Endothelial cell of umbilical vein (primary cell): ENCODE measurements around the gene ZDHHC16. TPM values are rescaled to one million over a fixed set of nuclear protein-coding genes. Genes with fewer than 3 reads are reported as not detected.

Experiments used
- Bru-seq: library from RNA; stranded (reverse); fragments of 400-500 nt; gene quantifications from one replicate; lab custom pipeline; 2021; lab: Mats Ljungman, UMichigan
- BruChase-seq, 2 experiments: library from RNA; stranded (reverse); fragments of 400-500 nt; gene quantifications; one replicate each; lab custom pipeline; 2021; lab: Mats Ljungman, UMichigan
- BruUV-seq: library from RNA; stranded (reverse); fragments of 400-500 nt; replicated peaks from 2 replicates; lab custom pipeline; 2021; lab: Mats Ljungman, UMichigan
- CTCF ChIA-PET: fragments of 300-600, 350-600 bp; sonication (Branson Sonifier 250); formaldehyde crosslinking; loops from one replicate; lab custom pipeline; 2021; ENCODE audit warnings: antibody characterized with exemption, inconsistent platforms; lab: Charles Lee
- POLR2A ChIA-PET: fragments of 300-600, 350-600 bp; sonication (Branson Sonifier 250); formaldehyde crosslinking; loops from one replicate; lab custom pipeline; 2021; ENCODE audit warnings: antibody characterized with exemption, inconsistent platforms; lab: Charles Lee
- DNase-seq: peaks from one replicate; pipeline ENCODE4 v3.0.0-alpha.2; 2011; ENCODE audit warnings: low read depth, low spot score
- FAIRE-seq: peaks from 2 replicates; lab custom pipeline; 2011; peaks lifted over from hg19 to GRCh38; lab: Jason Lieb, UNC
- H2AFZ ChIP-seq: 2 replicates; pipeline ENCODE4 v1.6.0; 2012; ENCODE audit warnings: low read depth, low read length, control low read depth, inconsistent platforms
- H3K27ac ChIP-seq: 2 replicates; pipeline ENCODE4 v1.5.1; 2011; ENCODE audit warnings: low read depth, mild to moderate bottlenecking, control low read depth, low read length, moderate library complexity; ENCODE audit not compliant: insufficient read depth
- H3K27me3 ChIP-seq, 2 experiments: 2 replicates each; pipeline versions ENCODE4 v1.6.0 to v1.6.1; 2011; ENCODE audit warnings: low read length in 2 of 2, mixed read lengths in 1 of 2; ENCODE audit not compliant: control insufficient read depth in 2 of 2, insufficient read depth in 2 of 2
- H3K36me3 ChIP-seq, 2 experiments: 2 replicates in 1 of 2; 3 replicates in 1 of 2; pipeline ENCODE4 v1.5.1; 2011; ENCODE audit warnings: low read length in 2 of 2, mild to moderate bottlenecking in 1 of 2, moderate library complexity in 1 of 2; ENCODE audit not compliant: control insufficient read depth in 2 of 2, insufficient read depth in 2 of 2; ENCODE audit errors: extremely low read depth in 1 of 2
- H3K4me1 ChIP-seq: 3 replicates; pipeline ENCODE4 v1.5.1; 2011; ENCODE audit warnings: mild to moderate bottlenecking, low read length; ENCODE audit not compliant: control insufficient read depth, insufficient read depth; ENCODE audit errors: extremely low read depth
- H3K4me2 ChIP-seq: 2 replicates; pipeline ENCODE4 v1.6.1; 2011; ENCODE audit warnings: low read length, control low read depth, mixed read lengths; ENCODE audit not compliant: insufficient read depth
- H3K4me3 ChIP-seq, 3 experiments: fragments of 200-600 bp in 1 of 3; sonication (generic), shearing (Covaris generic) in 1 of 3; replicated peaks in 1 of 3; 2 replicates each; pipeline ENCODE4 v1.5.1; 2011 to 2016; ENCODE audit warnings: control low read depth in 3 of 3, low read length in 3 of 3, mild to moderate bottlenecking in 2 of 3, inconsistent platforms in 1 of 3, low read depth in 1 of 3, moderate library complexity in 1 of 3; ENCODE audit not compliant: insufficient read depth in 1 of 3
- H3K79me2 ChIP-seq: 2 replicates; pipeline ENCODE4 v1.6.0; 2012; ENCODE audit warnings: low read length, inconsistent platforms; ENCODE audit not compliant: control insufficient read depth, insufficient read depth
- H3K9ac ChIP-seq: replicated peaks from 2 replicates; pipeline ENCODE3; 2011; ENCODE audit warnings: low read length, control low read depth; ENCODE audit not compliant: insufficient read depth; ENCODE audit errors: extremely low read depth
- H3K9me1 ChIP-seq: replicated peaks from 3 replicates; pipeline ENCODE4 v1.6.0; 2011; ENCODE audit warnings: mild to moderate bottlenecking, low read length; ENCODE audit not compliant: control insufficient read depth, insufficient read depth; ENCODE audit errors: extremely low read depth
- H3K9me3 ChIP-seq: replicated peaks from 2 replicates; pipeline ENCODE4 v1.5.1; 2012; ENCODE audit warnings: low read length, inconsistent platforms; ENCODE audit not compliant: control insufficient read depth, insufficient read depth
- H4K20me1 ChIP-seq: replicated peaks from 2 replicates; pipeline ENCODE3; 2011; ENCODE audit warnings: mild to moderate bottlenecking, low read length; ENCODE audit not compliant: control insufficient read depth, insufficient read depth; ENCODE audit errors: extremely low read depth
- POLR2A ChIP-seq: IDR thresholded peaks from 2 replicates; pipeline ENCODE4 v1.6.1; 2012; ENCODE audit warnings: low read depth, mild to moderate bottlenecking, control low read depth, low read length
- POLR2AphosphoS5 ChIP-seq: IDR thresholded peaks from 2 replicates; pipeline ENCODE4 v1.6.1; 2012; ENCODE audit warnings: low read depth, mild to moderate bottlenecking, control low read depth, low read length, moderate library complexity; ENCODE audit not compliant: insufficient read depth
- dilution Hi-C: fragments of 300-500 bp; cut with MboI; formaldehyde crosslinking; loops from one replicate; pipeline ENCODE4 v1.15.0; 2019; ENCODE audit warnings: low sequenced_read_pairs; ENCODE audit not compliant: extremely low pct_ligation_motif_present
- intact Hi-C: fragments of 100-400 bp; cut with micrococcal nuclease; formaldehyde crosslinking; loops from one replicate; pipeline ENCODE4 v1.10.0; 2022
- long read RNA-seq: library from polyadenylated mRNA; stranded (forward); transcript quantifications from one replicate; pipeline ENCODE4 v2.0.0, GENCODE V29; 2021
- polyA minus RNA-seq, 3 experiments: library from RNA; depleted of rRNA, polyadenylated mRNA; stranded (reverse); fragments of >200 nt; gene quantifications; 1 replicate in 1 of 3; 2 replicates in 2 of 3; pipeline ENCODE4 v1.2.3, GENCODE V29; 2011
- polyA plus RNA-seq, 4 experiments: library from polyadenylated mRNA; depleted of rRNA in 3 of 4; stranded (reverse) in 3 of 4; unstranded in 1 of 4; fragments of >200 nt; gene quantifications; 2 replicates each; pipeline versions ENCODE4 v1.2.1 to v1.2.3, GENCODE V29; 2011 to 2012; ENCODE audit warnings: missing spikeins in 1 of 4
- total RNA-seq: library from RNA; stranded (reverse); gene quantifications from 2 replicates; pipeline ENCODE4 v1.2.3, GENCODE V29; 2021
- TF ChIP-seq, protein P1 (sequence below), 2 donors: IDR thresholded peaks; 1 replicate in 1 of 2; 2 replicates in 1 of 2; pipeline ENCODE4 v1.5.1; 2011; ENCODE audit warnings: low read length in 2 of 2, mild to moderate bottlenecking in 2 of 2, moderate library complexity in 2 of 2, control low read depth in 1 of 2, inconsistent platforms in 1 of 2, low read depth in 1 of 2; ENCODE audit not compliant: insufficient read depth in 1 of 2; ENCODE audit errors: extremely low read depth in 1 of 2
- TF ChIP-seq, protein P2 (sequence below): IDR thresholded peaks from 2 replicates; pipeline ENCODE4 v1.6.1; 2011; ENCODE audit not compliant: insufficient read depth, insufficient read length

Gene ZDHHC16
- 52.0 and 53.2 TPM in 2 replicates for total RNA-seq
- 125 and 141 TPM in 2 replicates for polyA plus RNA-seq
- polyA plus RNA-seq (2011; cell fraction: cytosol; rRNA removed), result 68.6 and 70.6 TPM in 2 replicates
- polyA plus RNA-seq (2011; cell fraction: nucleus; rRNA removed), result 68.5 and 71.9 TPM in 2 replicates
- polyA plus RNA-seq (2012), result 45.3 and 45.4 TPM in 2 replicates
- polyA minus RNA-seq, result 120 and 142 TPM in 2 replicates
- polyA minus RNA-seq (2011; cell fraction: cytosol; rRNA and poly(A)+ RNA removed), result 52.4 TPM
- polyA minus RNA-seq (2011; cell fraction: nucleus; rRNA and poly(A)+ RNA removed), result 34.2 and 41.0 TPM in 2 replicates
- percentile 74 among the genes with signal in this experiment for Bru-seq, nascent RNA
- percentile 81 among the genes with signal in this experiment for BruChase-seq, experiment 1, labeled RNA remaining after a 6-hour chase
- percentile 84 among the genes with signal in this experiment for BruChase-seq, experiment 2, labeled RNA remaining after a 2-hour chase
- long read RNA-seq, transcript ZDHHC16-202 (10 exons, 1,718 nt), result minor isoform, 48 of 249 reads
- long read RNA-seq, transcript ZDHHC16-207 (12 exons, 2,014 nt), result minor isoform, 19 of 249 reads
- long read RNA-seq, transcript ZDHHC16-205 (8 exons, 1,280 nt), result minor isoform, 29 of 249 reads
- long read RNA-seq, transcript ZDHHC16-206 (11 exons, 1,798 nt), result major isoform, 78 of 249 reads
- long read RNA-seq, partial matches to known transcripts, result 7 of 249 reads
- long read RNA-seq, other reads (novel, unspliced or antisense), result 68 of 249 reads

GRCh38 chr10:97445722-97446639 lies at the start of gene ZDHHC16, which contains the start of gene EXOSC1:
ZDHHC16 (plus strand) TSS chr10:97446175; CDS start chr10:97451676, 5,501 bp downstream.
EXOSC1 (minus strand) TSS chr10:97446006; CDS start chr10:97445985, 21 bp downstream.
- Histone ChIP-seq H2AFZ (peak within 1 kb of the TSS; percentile 82), H3K27me3 (no peaks in the 10 kb centered on the region), H3K79me2 (peaks cover 50% of the 10 kb centered on the region), H4K20me1 (no peaks in the 10 kb centered on the region), H3K4me3 (peak within 1 kb of the TSS; percentile 41 to 96 (median 87)), H3K4me2 (peak within 1 kb of the TSS; percentile 72), H3K9me1 (no peaks in the 10 kb centered on the region), H3K36me3 (peaks cover 1 to 5% of the 10 kb centered on the region in 2 experiments), H3K4me1 (peaks cover 18% of the 10 kb centered on the region), H3K9me3 (no peaks in the 10 kb centered on the region), H3K27ac (peak within 1 kb of the TSS; percentile 61), H3K9ac (peak within 1 kb of the TSS; percentile 27)
- peak; percentile 100 for FAIRE-seq
- BruUV-seq, result TSS peak; percentile 55
- CTCF ChIA-PET, result no interaction called here
- DNase-seq, result peak; percentile 96
- POLR2A ChIA-PET, result no interaction called here
- peak; percentile 95 for TF ChIP-seq POLR2AphosphoS5
- TF ChIP-seq, protein P1, sequence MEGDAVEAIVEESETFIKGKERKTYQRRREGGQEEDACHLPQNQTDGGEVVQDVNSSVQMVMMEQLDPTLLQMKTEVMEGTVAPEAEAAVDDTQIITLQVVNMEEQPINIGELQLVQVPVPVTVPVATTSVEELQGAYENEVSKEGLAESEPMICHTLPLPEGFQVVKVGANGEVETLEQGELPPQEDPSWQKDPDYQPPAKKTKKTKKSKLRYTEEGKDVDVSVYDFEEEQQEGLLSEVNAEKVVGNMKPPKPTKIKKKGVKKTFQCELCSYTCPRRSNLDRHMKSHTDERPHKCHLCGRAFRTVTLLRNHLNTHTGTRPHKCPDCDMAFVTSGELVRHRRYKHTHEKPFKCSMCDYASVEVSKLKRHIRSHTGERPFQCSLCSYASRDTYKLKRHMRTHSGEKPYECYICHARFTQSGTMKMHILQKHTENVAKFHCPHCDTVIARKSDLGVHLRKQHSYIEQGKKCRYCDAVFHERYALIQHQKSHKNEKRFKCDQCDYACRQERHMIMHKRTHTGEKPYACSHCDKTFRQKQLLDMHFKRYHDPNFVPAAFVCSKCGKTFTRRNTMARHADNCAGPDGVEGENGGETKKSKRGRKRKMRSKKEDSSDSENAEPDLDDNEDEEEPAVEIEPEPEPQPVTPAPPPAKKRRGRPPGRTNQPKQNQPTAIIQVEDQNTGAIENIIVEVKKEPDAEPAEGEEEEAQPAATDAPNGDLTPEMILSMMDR (IDR thresholded peaks at IDR 0.05; ENCODE audit: extremely low read depth in 1 of 2, insufficient read depth in 1 of 2, low read depth in 1 of 2, low read length in 2 of 2), result no peak
- TF ChIP-seq, protein P2, sequence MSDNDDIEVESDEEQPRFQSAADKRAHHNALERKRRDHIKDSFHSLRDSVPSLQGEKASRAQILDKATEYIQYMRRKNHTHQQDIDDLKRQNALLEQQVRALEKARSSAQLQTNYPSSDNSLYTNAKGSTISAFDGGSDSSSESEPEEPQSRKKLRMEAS, result peak; percentile 82
- TF ChIP-seq POLR2A, result peak; percentile 84
- intact Hi-C loops (loop anchor here (1.0 kb wide), 3 partner anchors 18 to 97 kb away; no protein-coding TSS in a partner anchor), dilution Hi-C loops (no loop called here)
